Gastrocnemius medialis (tissue), 4 donors: Measurements from ENCODE around the gene AKAP4.

Source experiments
- CTCF ChIP-seq, 5 experiments: fragments of 450-650 bp in 3 of 5; fragments of 200-600 bp in 2 of 5; sonication (generic) in 2 of 5; IDR thresholded peaks in 4 of 5; conservative IDR thresholded peaks in 1 of 5; 1 replicate in 4 of 5; 2 replicates in 1 of 5; pipeline ENCODE4 v1.5.1; 2016 to 2019; ENCODE audit warnings: antibody characterized with exemption in 5 of 5, mild to moderate bottlenecking in 3 of 5, moderate library complexity in 3 of 5
- POLR2A ChIP-seq, 2 donors: fragments of 450-650 bp; IDR thresholded peaks; one replicate each; pipeline ENCODE4 v1.6.1; 2017; ENCODE audit warnings: antibody characterized with exemption in 2 of 2, mild to moderate bottlenecking in 2 of 2, moderate library complexity in 2 of 2

DNA sequence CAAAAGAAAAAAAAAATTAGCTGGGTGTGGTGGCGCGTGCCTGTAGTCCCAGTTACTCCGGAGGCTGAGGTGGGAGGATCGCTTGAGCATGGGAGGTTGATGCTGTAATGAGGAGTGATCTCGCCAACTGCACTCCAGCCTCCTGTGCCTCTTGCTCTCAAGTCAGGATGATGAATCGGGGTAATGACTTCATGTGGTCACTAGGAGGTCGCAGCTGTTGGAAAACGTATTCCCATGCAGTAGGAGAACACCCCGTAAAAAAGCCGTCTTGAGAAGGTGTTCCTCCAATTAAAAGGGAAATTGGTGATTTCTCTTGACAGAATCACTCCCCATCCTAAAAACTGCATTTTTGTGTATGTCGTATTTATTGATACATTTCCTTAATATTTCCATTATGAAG, 5.9 kb upstream of the AKAP4 start:
- TF ChIP-seq CTCF (IDR thresholded peaks at IDR 0.05 in 4 of 5, conservative IDR thresholded peaks at IDR 0.05 in 1 of 5) (no peak), POLR2A (IDR thresholded peaks at IDR 0.05) (no peak)
